K562 (cell line): ENCODE data around the gene FSTL4. TPM values are rescaled to one million over a fixed set of nuclear protein-coding genes. Genes with fewer than 3 reads are reported as not detected.

Source experiments
- ATAC-seq: fragments of 200-7000 bp; cut with Tn5 transposase; 3 replicates; pipeline ENCODE4 v1.9.1; 2020; ENCODE audit warnings: moderate library complexity
- BruUV-seq: library from RNA; stranded (reverse); fragments of 400-500 nt; replicated peaks from 2 replicates; lab custom pipeline; 2021; lab: Mats Ljungman, UMichigan
- CTCF ChIA-PET: fragments of 300-600 bp; formaldehyde crosslinking; extraction: SDS; loops from one replicate; lab custom pipeline; 2021; ENCODE audit warnings: low intra/inter-chr PET ratio; lab: Yijun Ruan, JAX
- POLR2A ChIA-PET: fragments of 300-600, 350-650 bp; sonication (Branson Sonifier 250); formaldehyde crosslinking; extraction: SDS; loops from one replicate; lab custom pipeline; 2021; ENCODE audit warnings: antibody characterized with exemption, inconsistent platforms; lab: Yijun Ruan, JAX
- DNase-seq, 4 experiments: peaks; one replicate each; pipeline versions ENCODE4 v3.0.0 to v3.0.0-alpha.2; 2011 to 2018; ENCODE audit warnings: low spot score in 3 of 4, mixed read lengths in 3 of 4; ENCODE audit errors: extremely low read depth in 1 of 4
- FAIRE-seq: peaks from 2 replicates; lab custom pipeline; 2011; peaks lifted over from hg19 to GRCh38; lab: Jason Lieb, UNC
- H2AFZ ChIP-seq: 2 replicates; pipeline ENCODE4 v1.6.0; 2011; ENCODE audit warnings: low read depth, low read length, control low read depth, inconsistent platforms
- H3K27ac ChIP-seq: fragments of 200-600 bp; 3 replicates; pipeline ENCODE4 v1.8.0; 2011; ENCODE audit warnings: low read depth, mild to moderate bottlenecking, control low read depth, inconsistent platforms, low read length, moderate library complexity, mixed read lengths; ENCODE audit errors: extremely low read depth
- H3K27me3 ChIP-seq, 2 experiments: fragments of 300-600 bp in 1 of 2; 2 replicates in 1 of 2; 3 replicates in 1 of 2; pipeline versions ENCODE4 v1.6.0 to v1.8.0; 2011; ENCODE audit warnings: inconsistent platforms in 2 of 2, low read length in 2 of 2, mild to moderate bottlenecking in 1 of 2, mixed read lengths in 1 of 2, moderate library complexity in 1 of 2; ENCODE audit not compliant: control insufficient read depth in 2 of 2, insufficient read depth in 2 of 2
- H3K36me3 ChIP-seq: fragments of 300-600 bp; 3 replicates; pipeline ENCODE4 v1.8.0; 2011; ENCODE audit warnings: mild to moderate bottlenecking, low read length, inconsistent platforms; ENCODE audit not compliant: control insufficient read depth, insufficient read depth
- H3K4me1 ChIP-seq, 2 experiments: fragments of 200-600 bp in 1 of 2; replicated peaks in 1 of 2; 2 replicates in 1 of 2; 3 replicates in 1 of 2; pipeline versions ENCODE4 v1.5.1 to v1.8.0; 2011; ENCODE audit warnings: inconsistent platforms in 2 of 2, low read length in 2 of 2, mild to moderate bottlenecking in 1 of 2, mixed read lengths in 1 of 2, moderate library complexity in 1 of 2; ENCODE audit not compliant: control insufficient read depth in 2 of 2, insufficient read depth in 2 of 2
- H3K4me2 ChIP-seq: 2 replicates; pipeline ENCODE4 v1.6.1; 2011; ENCODE audit warnings: low read length, control low read depth, inconsistent platforms, mixed read lengths; ENCODE audit not compliant: insufficient read depth
- H3K4me3 ChIP-seq: fragments of 200-600 bp; sonication (generic), shearing (Covaris generic); 2 replicates; pipeline ENCODE4 v1.5.1; 2016; ENCODE audit warnings: control low read depth, inconsistent platforms
- H3K79me2 ChIP-seq: fragments of 200-600 bp; 3 replicates; pipeline ENCODE4 v1.8.0; 2011; ENCODE audit warnings: low read length, inconsistent platforms; ENCODE audit not compliant: control insufficient read depth, insufficient read depth
- H3K9ac ChIP-seq, 2 experiments: 2 replicates each; pipeline versions ENCODE4 v1.6.0 to v1.6.1; 2011; ENCODE audit warnings: low read depth in 2 of 2, low read length in 2 of 2, control low read depth in 1 of 2, inconsistent platforms in 1 of 2, mild to moderate bottlenecking in 1 of 2, mixed read lengths in 1 of 2; ENCODE audit not compliant: insufficient read depth in 1 of 2
- H3K9me1 ChIP-seq: one replicate; pipeline ENCODE4 v1.6.0; 2011; ENCODE audit warnings: inconsistent platforms, mild to moderate bottlenecking, low read length, moderate library complexity; ENCODE audit not compliant: control insufficient read depth, insufficient read depth
- H3K9me3 ChIP-seq: replicated peaks from 2 replicates; pipeline ENCODE4 v1.5.1; 2011; ENCODE audit warnings: low read depth, low read length, inconsistent platforms; ENCODE audit not compliant: control insufficient read depth, insufficient read depth
- H4K20me1 ChIP-seq: replicated peaks from 2 replicates; pipeline ENCODE4 v1.6.1; 2011; ENCODE audit warnings: low read length, inconsistent platforms, mixed read lengths; ENCODE audit not compliant: control insufficient read depth, insufficient read depth
- HOMEZ ChIP-seq: fragments of 250-450 bp; sonication (Bioruptor Pico); IDR thresholded peaks from 2 replicates; pipeline ENCODE4 v1.4.0; 2020; ENCODE audit warnings: mild to moderate bottlenecking, moderate library complexity
- NFIC ChIP-seq: fragments of 450-650 bp; IDR thresholded peaks from 2 replicates; pipeline ENCODE4 v1.6.1; 2017; ENCODE audit warnings: mild to moderate bottlenecking, inconsistent platforms
- TCFL5 ChIP-seq: fragments of 250-450 bp; sonication (Bioruptor Pico); conservative IDR thresholded peaks from 2 replicates; pipeline ENCODE4 v1.6.1; 2021; ENCODE audit warnings: mild to moderate bottlenecking, moderate library complexity, matching md5 sums
- TFE3 ChIP-seq: fragments of 450-650 bp; formaldehyde crosslinking; IDR thresholded peaks from 2 replicates; pipeline ENCODE4 v1.4.0; 2020; ENCODE audit warnings: mild to moderate bottlenecking, mixed read lengths
- YY1 ChIP-seq, 3 experiments: IDR thresholded peaks; 2 replicates each; pipeline ENCODE4 v1.6.1; 2011; ENCODE audit warnings: low read length in 2 of 3, mild to moderate bottlenecking in 2 of 3, moderate library complexity in 2 of 3, borderline replicate concordance in 1 of 3, control low read depth in 1 of 3, low read depth in 1 of 3; ENCODE audit not compliant: insufficient read depth in 3 of 3, insufficient replicate concordance in 2 of 3, control insufficient read depth in 1 of 3, insufficient read length in 1 of 3; ENCODE audit errors: extremely low read depth in 1 of 3
- WGBS: fragments of 100-300 bp; shearing (Covaris generic); methylation state at CpG from one replicate; pipeline ENCODE4 v1.1.6; 2016; ENCODE audit warnings: low coverage, mixed read lengths; ENCODE audit not compliant: insufficient coverage; ENCODE audit errors: missing lambda C conversion rate; 5-methylcytosine and 5-hydroxymethylcytosine counted together
- in situ Hi-C: fragments of 300-500 bp; cut with MboI; formaldehyde crosslinking; loops from 4 replicates; pipeline ENCODE4 v1.15.0; 2018; ENCODE audit warnings: inconsistent platforms, mixed read lengths
- intact Hi-C: fragments of 100-400 bp; cut with micrococcal nuclease; formaldehyde crosslinking; loops from 2 replicates; pipeline ENCODE4 v1.14.2; 2022
- polyA plus RNA-seq, 8 experiments: library from polyadenylated mRNA; depleted of rRNA in 4 of 8; stranded (reverse) in 5 of 8; unstranded in 3 of 8; fragments of >200 nt; fragmentation: Nextera tagmentation in 2 of 8; fragmentation: Illumina TruSeq in 1 of 8; extraction: Ambion mirVana in 2 of 8; extraction: Trizol in 1 of 8; gene quantifications; 2 replicates each; pipeline versions ENCODE4 v1.2.1 to v1.2.3, GENCODE V29; 2011 to 2014; ENCODE audit warnings: inconsistent platforms in 1 of 8, missing spikeins in 1 of 8
- total RNA-seq, 7 experiments: library from RNA; depleted of rRNA in 6 of 7; stranded (reverse); fragments of >200 nt in 6 of 7; fragmentation: Illumina TruSeq in 2 of 7; extraction: Trizol in 2 of 7; gene quantifications; 2 replicates each; pipeline versions ENCODE4 v1.2.1 to v1.2.3, GENCODE V29; 2011 to 2021; ENCODE audit warnings: low replicate concordance in 1 of 7

FSTL4 gene
- total and polyA plus RNA-seq, 9 of the 15 experiments (the other 6 are each of a cell fraction or from before 2014, with no cell fraction given), result 0.08 to 0.18 (median 0.10) TPM; not detected in 5

GRCh38 chr5:133317558-133317957 lies 294.8 kb downstream of the FSTL4 start (continued):
- TF ChIP-seq HOMEZ, result no peak
- TF ChIP-seq NFIC, result no peak

GRCh38 chr5:133316346-133317343 lies 295.7 kb downstream of the FSTL4 start:
- DNase-seq (peak in 3 of 4 experiments; percentile 11 to 51 (median 30)), FAIRE-seq (no peak), ATAC-seq (peak; percentile 86)
- CTCF ChIA-PET, result interaction anchor here (0.6 to 3.2 kb wide), 3 partner anchors 206 to 664 kb away, joined by 3 to 13 read pairs (median 6); no protein-coding TSS in a partner anchor
- Histone ChIP-seq H4K20me1 (0 out of 2 replicates have a peak, but pooled peaks cover 5% of the 10 kb centered on the region), H2AFZ (no peak overlapping the region), H3K9ac (no peak overlapping the region), H3K4me3 (no peak overlapping the region), H3K4me1 (no peaks in the 10 kb centered on the region), H3K4me2 (no peak overlapping the region), H3K79me2 (no peaks in the 10 kb centered on the region), H3K27me3 (peaks cover 3 to 44% of the 10 kb centered on the region in 2 experiments; a peak in 4 of 5 replicates), H3K27ac (no peak overlapping the region), H3K9me3 (no peaks in the 10 kb centered on the region), H3K9me1 (no peaks in the 10 kb centered on the region), H3K36me3 (no peaks in the 10 kb centered on the region)
- POLR2A ChIA-PET, result interaction anchor here (0.7 to 1.3 kb wide), 6 partner anchors 11 to 99 kb away, joined by 3 to 4 read pairs (median 3); no protein-coding TSS in a partner anchor
- WGBS, result 5% methylated on average over 22 of the region's 22 CpGs
- no TSS peak for BruUV-seq
- in situ Hi-C loops (no loop called here), intact Hi-C loops (no loop called here)
- TF ChIP-seq TCFL5 (CRISPR knock-in tag) (no peak), YY1 (IDR thresholded peaks at IDR 0.05; ENCODE audit: borderline replicate concordance in 1 of 3, control insufficient read depth in 1 of 3, extremely low read depth in 1 of 3, insufficient read depth in 3 of 3, insufficient read length in 1 of 3, insufficient replicate concordance in 2 of 3, low read depth in 1 of 3, low read length in 2 of 3) (peak in 1 of 3 experiments; percentile 46), TFE3 (peak; percentile 37; the same call in 1 of the 2 replicates)
